Stimulated activated CD4-positive, alpha-beta T cell treated with anti-CD3 and anti-CD28 coated beads, TNF-alpha, amount 100 ng/mL, for 24 hours (primary cell): ENCODE measurements around the gene EIF2S2.
"Not testable (repeated sequence)": the region's sequence is repeated elsewhere in the genome, so short reads cannot be mapped to it uniquely, and the experiment has no call there.

ENCODE experiments used
- DNase-seq, 3 experiments: peaks; one replicate each; pipeline ENCODE4 v3.0.0-alpha.2; 2020; ENCODE audit warnings: low read depth in 3 of 3

EIF2S2 gene, protein sequence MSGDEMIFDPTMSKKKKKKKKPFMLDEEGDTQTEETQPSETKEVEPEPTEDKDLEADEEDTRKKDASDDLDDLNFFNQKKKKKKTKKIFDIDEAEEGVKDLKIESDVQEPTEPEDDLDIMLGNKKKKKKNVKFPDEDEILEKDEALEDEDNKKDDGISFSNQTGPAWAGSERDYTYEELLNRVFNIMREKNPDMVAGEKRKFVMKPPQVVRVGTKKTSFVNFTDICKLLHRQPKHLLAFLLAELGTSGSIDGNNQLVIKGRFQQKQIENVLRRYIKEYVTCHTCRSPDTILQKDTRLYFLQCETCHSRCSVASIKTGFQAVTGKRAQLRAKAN

DNA sequence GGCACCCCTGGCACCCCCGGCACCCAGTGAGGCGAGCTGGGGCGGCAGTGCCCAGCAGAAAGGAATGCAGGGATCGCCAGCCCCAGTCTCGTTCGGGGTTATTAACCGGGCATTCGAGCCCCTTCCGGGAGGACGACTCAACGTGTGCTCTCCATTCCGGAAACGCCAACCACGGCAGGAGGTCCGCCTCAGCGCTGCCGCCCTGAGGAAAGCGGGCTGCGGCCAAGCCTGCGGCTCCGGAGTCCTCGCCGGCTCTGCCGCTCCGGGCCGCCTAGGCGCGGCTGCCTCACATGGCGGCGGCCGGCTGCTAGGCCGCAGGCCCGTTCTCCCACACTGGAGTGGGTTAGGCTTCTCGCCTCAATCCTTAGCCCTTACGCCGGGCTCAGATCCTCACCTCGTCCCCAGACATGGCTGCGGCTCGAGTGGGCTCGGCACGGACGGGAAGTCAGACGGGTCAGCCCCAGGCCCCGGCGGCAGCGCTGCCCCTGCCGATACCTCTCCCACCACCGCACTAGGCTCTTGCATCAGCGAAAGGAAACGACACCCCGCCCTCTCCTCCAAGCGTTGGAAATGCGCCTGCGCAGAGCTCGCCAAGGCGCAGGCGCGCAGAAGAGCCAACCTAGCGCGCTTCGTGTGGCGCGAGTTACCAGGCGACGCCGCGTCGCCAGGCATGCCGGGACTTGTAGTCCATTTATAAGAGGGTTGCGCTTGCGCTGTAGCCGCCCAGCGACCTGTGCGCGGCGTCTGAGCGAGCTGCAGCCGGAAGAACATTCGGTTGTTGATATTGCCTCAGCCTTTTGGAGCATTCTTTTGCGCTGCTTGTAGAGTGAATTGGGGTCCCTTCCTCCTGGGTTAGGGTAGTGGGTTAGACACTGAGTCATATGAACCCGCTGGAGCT lies at the start of gene EIF2S2:
Gene EIF2S2 (minus strand): TSS at position 542 of the 898 bp plus-strand sequence. CDS start 133 bp downstream, at position 409.
- peak; percentile 88 to 92 (median 88) for DNase-seq

DNA sequence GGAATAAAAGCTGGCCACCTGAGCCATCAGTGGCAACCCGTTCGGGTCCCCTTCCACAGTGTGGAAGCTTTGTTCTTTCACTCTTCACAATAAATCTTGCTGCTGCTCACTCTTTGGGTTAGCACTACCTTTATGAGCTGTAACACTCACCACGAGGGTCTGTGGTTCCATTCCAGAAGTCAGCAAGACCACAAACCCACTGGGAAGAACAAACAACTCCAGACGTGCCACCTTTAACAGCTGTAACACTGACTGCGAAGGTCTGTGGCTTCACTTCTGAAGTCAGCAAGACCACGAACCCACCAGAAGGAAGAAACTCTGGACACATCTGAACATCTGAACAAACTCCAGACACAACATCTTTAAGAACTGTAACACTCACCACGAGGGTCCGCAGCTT lies 45.7 kb upstream of the EIF2S2 start:
- not testable (repeated sequence) for DNase-seq

DNA sequence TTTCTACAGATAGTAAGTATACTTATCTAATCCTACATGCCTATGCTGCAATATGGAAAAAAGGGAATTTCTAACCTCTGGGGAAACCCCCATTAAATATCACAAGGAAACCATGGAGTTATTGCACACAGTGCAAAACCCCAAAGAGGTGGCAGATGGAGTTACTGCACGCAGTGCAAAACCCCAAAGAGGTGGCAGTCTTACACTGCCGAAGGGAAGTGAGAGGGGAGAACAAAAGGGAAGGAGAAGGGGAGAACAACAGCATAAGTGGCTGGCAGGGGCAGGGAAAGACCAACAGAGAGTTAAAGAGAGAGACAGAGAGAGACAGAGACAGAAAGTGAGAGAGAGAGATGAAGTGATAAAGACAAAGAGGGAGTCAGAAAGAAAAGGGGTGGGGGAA lies 43.8 kb upstream of the EIF2S2 start:
- DNase-seq, result no peak

DNA sequence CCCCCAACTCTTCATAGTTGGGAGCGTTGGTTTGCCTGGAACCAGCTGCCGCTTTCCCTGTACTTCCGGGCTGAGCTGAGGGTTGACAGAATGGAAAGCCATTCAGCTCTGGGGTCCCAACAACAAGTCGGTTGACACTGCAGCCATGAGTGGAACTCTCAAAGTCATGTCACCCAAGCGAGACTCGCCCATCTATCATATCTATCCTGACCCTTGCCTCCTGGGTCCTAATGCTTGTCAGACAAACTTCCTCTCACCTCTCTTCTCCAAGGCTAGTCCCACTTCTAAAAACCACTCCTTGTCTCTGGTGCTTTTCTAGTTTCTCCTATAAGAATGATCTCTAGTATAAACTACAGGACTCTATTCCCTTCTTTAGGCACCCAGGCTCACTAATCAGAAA lies 41.1 kb upstream of the EIF2S2 start:
- DNase-seq, result not testable (repeated sequence)

- not testable (repeated sequence) for DNase-seq
Measured at GRCh38 chr20:34152073-34152472, 40.0 kb upstream of the EIF2S2 start.

DNA sequence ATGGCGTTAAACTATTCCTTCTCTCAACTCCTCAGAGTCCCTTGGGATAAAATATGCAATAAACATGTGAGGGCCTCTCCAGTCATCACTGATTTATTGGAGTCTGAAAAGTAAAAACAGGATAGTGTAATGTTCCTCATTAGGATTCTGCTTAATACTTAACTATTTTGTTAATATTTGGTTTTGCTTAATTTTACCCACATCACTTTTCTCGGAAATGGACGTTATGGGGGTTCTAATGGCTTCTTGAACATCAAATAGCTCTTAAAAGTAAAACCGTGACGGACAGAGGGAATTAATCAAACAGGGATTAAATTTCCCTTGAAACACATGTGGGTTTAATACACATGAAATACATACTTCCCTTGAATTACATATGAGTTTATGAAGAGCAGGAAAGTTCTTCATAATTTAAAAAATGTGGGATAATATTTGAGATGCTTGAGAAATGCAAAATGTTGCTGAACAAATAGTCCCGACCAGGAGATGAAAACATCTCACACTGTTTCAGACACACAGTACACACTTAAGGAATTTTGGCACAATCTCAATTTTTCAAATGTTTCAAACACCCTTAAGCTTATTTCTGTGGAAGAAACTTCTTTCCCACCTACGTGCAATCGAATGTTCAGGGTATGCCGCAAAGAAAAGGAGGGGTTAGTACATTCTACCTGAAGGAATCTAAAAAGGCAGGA lies 38.4 kb upstream of the EIF2S2 start:
- no peak for DNase-seq

- DNase-seq, result no peak
Measured at GRCh38 chr20:34145280-34145819, 33.3 kb upstream of the EIF2S2 start.

GRCh38 chr20:34143951-34144350 lies 31.9 kb upstream of the EIF2S2 start:
- no peak for DNase-seq

GRCh38 chr20:34142121-34142520 lies 30.1 kb upstream of the EIF2S2 start:
- DNase-seq, result no peak

DNA sequence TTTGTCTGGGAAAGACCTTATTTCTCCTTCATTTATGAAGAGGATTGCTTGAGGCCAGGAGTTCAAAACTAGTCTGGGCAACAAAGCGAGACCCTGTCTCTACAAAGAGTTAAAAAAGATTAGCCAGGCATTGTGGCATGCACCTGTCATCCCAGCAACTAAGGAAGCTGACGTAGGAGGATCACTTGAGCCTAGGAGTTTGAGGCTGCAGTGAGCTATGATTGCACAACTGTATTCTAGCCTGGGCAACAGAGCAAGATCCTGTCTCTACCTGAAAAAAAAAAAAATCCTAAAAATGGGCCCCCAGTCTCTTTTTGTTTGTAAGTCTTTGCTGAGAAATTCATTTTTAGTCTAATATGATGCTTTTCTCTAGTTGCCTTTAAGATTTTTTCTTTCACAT lies 29.2 kb upstream of the EIF2S2 start:
- no peak for DNase-seq

- DNase-seq, result not testable (repeated sequence)
Measured at GRCh38 chr20:34135525-34136275, 23.7 kb upstream of the EIF2S2 start.

- not testable (repeated sequence) for DNase-seq
Measured at GRCh38 chr20:34133365-34133860, 21.4 kb upstream of the EIF2S2 start.

- not testable (repeated sequence) for DNase-seq
Measured at GRCh38 chr20:34132943-34133342, 20.9 kb upstream of the EIF2S2 start.

- not testable (repeated sequence) for DNase-seq
Measured at GRCh38 chr20:34132491-34132890, 20.4 kb upstream of the EIF2S2 start.

GRCh38 chr20:34131491-34131890 lies 19.4 kb upstream of the EIF2S2 start:
- DNase-seq, result no peak

DNA sequence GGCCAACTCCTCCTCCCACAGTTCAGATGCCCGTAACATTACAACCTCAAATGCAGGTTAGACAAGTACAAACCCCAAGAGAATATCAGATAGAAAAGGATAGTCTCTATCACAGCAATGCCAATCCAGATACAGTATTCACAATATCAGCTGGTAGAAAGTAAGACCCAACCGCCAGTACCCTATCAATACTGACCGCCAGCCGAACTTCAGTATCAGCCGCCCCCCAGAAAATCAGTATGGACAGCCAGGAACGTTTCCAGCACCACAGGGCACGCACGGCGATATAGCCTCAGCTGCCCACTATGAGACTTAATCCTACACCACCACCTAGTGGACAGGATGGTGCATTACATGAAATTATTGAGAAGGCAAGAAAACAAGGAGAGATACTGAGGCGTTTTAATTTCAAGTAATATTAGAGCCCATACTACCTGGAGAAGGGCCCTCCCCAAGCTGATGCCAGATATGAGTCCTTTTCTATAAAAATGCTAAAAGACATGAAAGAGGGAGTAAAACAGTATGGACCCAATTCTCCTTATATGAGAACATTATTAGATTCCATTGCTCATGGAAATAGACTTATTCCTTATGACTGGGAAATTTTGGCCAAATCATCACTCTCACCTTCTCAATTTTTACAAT lies 17.6 kb upstream of the EIF2S2 start:
- peak; percentile 22 to 46 (median 25) for DNase-seq

DNA sequence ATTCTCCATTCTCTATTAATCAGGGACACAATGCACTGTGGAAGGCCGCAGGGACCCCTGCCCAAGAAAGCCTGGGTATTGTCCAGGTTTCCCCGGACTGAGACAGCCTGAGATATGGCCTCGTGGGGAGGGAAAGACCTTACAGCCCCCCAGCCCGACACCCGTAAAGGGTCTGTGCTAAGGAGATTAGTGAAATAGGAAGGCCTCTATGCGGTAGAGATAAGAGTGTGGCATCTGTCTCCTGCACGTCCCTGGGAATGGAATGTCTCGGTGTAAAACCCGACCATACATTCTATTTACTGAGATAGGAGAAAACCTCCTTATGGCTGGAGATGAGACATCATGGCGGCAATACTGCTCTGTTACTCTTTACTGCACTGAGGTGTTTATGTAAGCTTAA lies 15.7 kb upstream of the EIF2S2 start:
- no peak for DNase-seq

GRCh38 chr20:34124469-34125249 lies 12.6 kb upstream of the EIF2S2 start:
- no peak for DNase-seq

DNA sequence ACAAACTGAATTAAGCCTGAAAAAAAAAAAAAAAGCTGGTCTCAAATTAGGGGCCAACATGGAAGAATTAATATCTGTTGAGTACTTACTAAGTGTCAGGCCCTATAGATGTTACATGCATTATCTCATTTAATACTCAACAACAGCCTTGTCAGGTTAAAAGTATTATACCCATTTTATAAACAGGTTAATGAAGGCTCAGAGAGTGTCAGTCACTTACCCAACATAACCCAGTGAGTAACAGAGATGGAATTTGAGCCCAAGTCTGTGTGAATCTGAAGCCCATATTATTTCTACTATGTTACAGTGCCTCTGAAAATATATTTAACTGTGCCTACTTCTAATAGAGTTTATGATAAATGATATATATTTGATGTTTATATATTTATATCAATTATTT lies 11.3 kb upstream of the EIF2S2 start:
- no peak for DNase-seq
